GM23248 (cell line): ENCODE measurements around the gene GDF10. TPM values are rescaled to one million over a fixed set of nuclear protein-coding genes. Genes with fewer than 3 reads are reported as not detected.

Experiments
- DNase-seq: peaks from one replicate; pipeline ENCODE4 v3.0.0-alpha.2; 2015
- H2AFZ ChIP-seq: fragments of 200-600 bp; sonication (generic); 2 replicates; pipeline ENCODE4 v1.6.1; 2016; ENCODE audit warnings: antibody characterized with exemption
- H3F3A ChIP-seq: fragments of 200-600 bp; sonication (generic); 2 replicates; pipeline ENCODE4 v1.6.1; 2016; ENCODE audit warnings: mild to moderate bottlenecking, antibody characterized with exemption, mixed run types; ENCODE audit not compliant: insufficient read depth
- H3K27ac ChIP-seq: fragments of 200-600 bp; sonication (generic); 2 replicates; pipeline ENCODE4 v1.5.1; 2016; ENCODE audit warnings: mild to moderate bottlenecking
- H3K27me3 ChIP-seq: fragments of 200-600 bp; sonication (generic); replicated peaks from 2 replicates; pipeline ENCODE4 v1.6.1; 2016; ENCODE audit warnings: mild to moderate bottlenecking; ENCODE audit not compliant: insufficient read depth
- H3K36me3 ChIP-seq: fragments of 200-600 bp; sonication (generic); 2 replicates; pipeline ENCODE4 v1.6.1; 2016; ENCODE audit warnings: low read depth, mild to moderate bottlenecking
- H3K4me1 ChIP-seq: fragments of 200-600 bp; sonication (generic); 2 replicates; pipeline ENCODE4 v1.6.1; 2016; ENCODE audit warnings: mild to moderate bottlenecking; ENCODE audit not compliant: insufficient read depth
- H3K4me2 ChIP-seq: fragments of 200-600 bp; sonication (generic); one replicate; pipeline ENCODE4 v1.6.1; 2016; ENCODE audit warnings: mild to moderate bottlenecking; ENCODE audit not compliant: unreplicated experiment
- H3K4me3 ChIP-seq: fragments of 200-600 bp; sonication (generic); 2 replicates; pipeline ENCODE4 v1.5.1; 2016; ENCODE audit warnings: mild to moderate bottlenecking
- H3K79me2 ChIP-seq: fragments of 200-600 bp; sonication (generic); 2 replicates; pipeline ENCODE4 v1.6.1; 2016; ENCODE audit warnings: mild to moderate bottlenecking; ENCODE audit not compliant: insufficient read depth
- H3K9ac ChIP-seq: fragments of 200-600 bp; sonication (generic); 2 replicates; pipeline ENCODE4 v1.6.1; 2016; ENCODE audit warnings: mild to moderate bottlenecking
- H3K9me2 ChIP-seq: fragments of 200-600 bp; sonication (generic); 2 replicates; pipeline ENCODE4 v1.6.1; 2016; ENCODE audit warnings: mixed run types, mild to moderate bottlenecking, moderate library complexity; ENCODE audit not compliant: insufficient read depth
- H3K9me3 ChIP-seq: fragments of 200-600 bp; sonication (generic); one replicate; pipeline ENCODE4 v1.6.1; 2017; ENCODE audit warnings: low read depth
- H4K20me1 ChIP-seq: fragments of 200-600 bp; sonication (generic); 2 replicates; pipeline ENCODE4 v1.6.0; 2016; ENCODE audit not compliant: insufficient read depth
- EZH2 ChIP-seq: fragments of 200-600 bp; sonication (generic); IDR thresholded peaks from 2 replicates; pipeline ENCODE4 v1.6.1; 2018; ENCODE audit warnings: antibody characterized with exemption, mild to moderate bottlenecking; ENCODE audit not compliant: insufficient read depth, poor library complexity, severe bottlenecking
- EZH2phosphoT487 ChIP-seq: fragments of 200-600 bp; sonication (generic); IDR thresholded peaks from 2 replicates; pipeline ENCODE4 v1.6.1; 2018; ENCODE audit warnings: antibody characterized with exemption, moderate library complexity, mild to moderate bottlenecking, low read depth; ENCODE audit not compliant: insufficient read depth
- WGBS, 2 experiments: methylation state at CpG; one replicate each; pipeline ENCODE4 v1.1.6; 2015 to 2017; ENCODE audit warnings: low lambda C conversion rate in 2 of 2, low coverage in 1 of 2; ENCODE audit errors: missing lambda C conversion rate in 2 of 2; 5-methylcytosine and 5-hydroxymethylcytosine counted together
- in situ Hi-C: fragments of 300-500 bp; cut with MboI; formaldehyde crosslinking; loops from 2 replicates; pipeline ENCODE4 v1.15.0; 2020
- polyA plus RNA-seq: library from polyadenylated mRNA; unstranded; fragments of >200 nt; fragmentation: Nextera tagmentation; extraction: Ambion mirVana; gene quantifications from 2 replicates; pipeline ENCODE4 v1.2.1, GENCODE V29; 2016
- total RNA-seq: library from RNA; depleted of rRNA; stranded (reverse); fragments of >200 nt; shearing (Covaris generic); gene quantifications from 2 replicates; pipeline ENCODE4 v1.2.3, GENCODE V29; 2014

GDF10 gene
- total and polyA plus RNA-seq, 2 experiments from 2014 or later = 0.08 to 0.22 TPM

DNA sequence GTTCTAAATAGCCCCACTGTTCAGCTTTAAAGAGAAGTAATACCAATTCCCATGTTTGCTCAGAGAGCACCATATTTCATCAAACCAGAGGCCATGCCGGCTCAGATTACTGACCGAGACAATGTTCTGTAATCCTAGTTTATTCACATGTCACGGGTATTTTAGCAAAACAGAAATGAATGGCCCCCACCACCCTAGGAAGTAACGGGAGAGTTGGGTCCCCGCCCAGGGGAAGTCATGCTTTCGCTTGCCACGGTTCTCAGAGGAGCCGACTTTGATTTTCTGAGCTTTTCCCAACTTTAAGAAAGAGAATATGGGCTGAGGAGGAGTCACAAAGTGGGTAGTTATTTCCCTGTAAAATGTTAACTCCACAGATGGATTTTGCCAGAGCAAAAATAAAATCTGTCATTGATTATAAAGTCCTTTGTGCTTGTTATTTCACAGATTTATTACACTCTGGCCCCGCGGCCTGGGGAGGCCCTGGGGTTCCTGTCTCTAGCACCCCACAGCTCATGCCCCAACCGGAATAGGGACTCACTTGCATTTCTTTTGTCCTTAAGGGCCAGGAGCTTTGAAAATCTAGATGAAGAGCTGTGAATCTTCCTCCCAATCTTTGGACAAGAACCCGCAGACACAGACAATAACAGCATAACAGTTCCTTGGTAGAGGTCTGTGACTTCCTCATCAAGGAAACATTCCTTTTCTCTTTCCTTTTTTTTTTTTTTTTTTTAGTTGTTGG lies 3.7 kb upstream of the GDF10 start:
- Histone ChIP-seq H3K79me2 (no peaks in the 10 kb centered on the region), H3K4me1 (no peaks in the 10 kb centered on the region), H3K9me3 (no peaks in the 10 kb centered on the region), H3K9ac (no peak overlapping the region), H3K9me2 (no peaks in the 10 kb centered on the region), H3K27me3 (peaks cover 65% of the 10 kb centered on the region), H3K36me3 (no peaks in the 10 kb centered on the region), H3K4me2 (no peak overlapping the region), H3K4me3 (no peak overlapping the region), H3F3A (no peaks in the 10 kb centered on the region), H3K27ac (no peak overlapping the region), H4K20me1 (no peaks in the 10 kb centered on the region), H2AFZ (no peak overlapping the region)
- in situ Hi-C loops = no loop called here
- TF ChIP-seq EZH2 = peak; percentile 80
- no peak for TF ChIP-seq EZH2phosphoT487
- no peak for DNase-seq
- 5 to 7% methylated on average over 12 of the region's 12 CpGs for WGBS, 2 experiments

DNA sequence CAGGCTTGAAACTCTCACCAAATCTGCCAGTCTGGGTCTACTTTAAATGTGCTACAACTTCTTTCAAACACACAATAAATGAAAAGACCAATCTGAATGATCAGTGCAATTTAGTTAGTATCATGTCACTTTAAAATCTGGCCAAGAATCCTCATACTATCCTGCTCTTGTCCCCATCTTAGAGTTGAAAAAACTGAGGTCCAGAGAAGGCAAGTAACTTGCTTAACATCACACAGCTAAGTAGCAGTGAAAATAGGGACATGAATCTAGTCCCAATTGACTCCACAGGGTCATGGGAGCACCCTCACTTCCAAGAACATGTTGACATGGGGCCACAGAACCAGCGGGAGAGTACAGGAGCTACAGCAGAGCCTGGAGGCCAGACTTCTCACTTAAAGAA lies 3.1 kb upstream of the GDF10 start:
- in situ Hi-C loops = no loop called here
- Histone ChIP-seq H3K79me2 (no peaks in the 10 kb centered on the region), H4K20me1 (no peaks in the 10 kb centered on the region), H3F3A (no peaks in the 10 kb centered on the region), H3K27ac (no peak overlapping the region), H2AFZ (no peak overlapping the region), H3K27me3 (peaks cover 70% of the 10 kb centered on the region), H3K9ac (no peak overlapping the region), H3K9me3 (no peaks in the 10 kb centered on the region), H3K4me2 (no peak overlapping the region), H3K9me2 (no peaks in the 10 kb centered on the region), H3K4me3 (no peak overlapping the region), H3K36me3 (no peaks in the 10 kb centered on the region), H3K4me1 (no peaks in the 10 kb centered on the region)
- 41 to 53% methylated on average over 1 of the region's 1 CpG for WGBS, 2 experiments
- no peak for DNase-seq
- TF ChIP-seq EZH2phosphoT487 (no peak), EZH2 (no peak)

DNA sequence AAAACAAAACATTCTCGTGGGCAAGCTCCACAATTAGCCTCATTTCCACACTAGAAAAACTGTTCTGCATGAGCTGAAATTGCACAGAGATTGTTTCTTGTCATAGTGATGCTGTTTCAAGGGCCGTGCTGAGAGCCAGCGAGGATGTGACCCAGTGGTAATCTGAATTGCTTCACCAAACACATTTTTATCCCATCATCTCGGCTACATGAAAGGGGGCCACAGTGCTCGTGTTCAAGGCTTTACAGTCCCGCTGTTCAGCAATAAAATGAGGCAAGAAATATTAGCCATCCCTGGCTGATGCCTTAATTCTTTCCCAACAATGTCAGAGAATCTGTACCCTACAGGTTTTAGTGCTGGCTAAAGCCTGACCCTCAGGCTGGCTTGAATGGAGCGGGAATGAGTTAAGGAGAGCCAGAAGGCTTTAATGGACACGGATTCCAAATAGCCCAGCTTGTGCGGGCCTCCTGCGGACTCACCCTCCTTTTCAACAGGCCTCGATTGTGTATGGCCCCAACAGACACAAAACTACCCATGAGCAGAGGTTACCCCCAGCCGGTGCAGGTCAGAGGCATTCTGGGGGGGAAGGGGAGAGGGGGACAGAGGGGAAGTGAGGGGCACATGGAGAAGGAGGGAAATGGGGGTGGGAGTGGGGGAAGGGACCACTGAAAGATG lies 2.0 kb upstream of the GDF10 start:
- Histone ChIP-seq H3K79me2 (no peaks in the 10 kb centered on the region), H3K27ac (no peak overlapping the region), H3K4me2 (no peak overlapping the region), H3K4me3 (no peak overlapping the region), H3K9me2 (no peaks in the 10 kb centered on the region), H3K4me1 (no peaks in the 10 kb centered on the region), H4K20me1 (no peaks in the 10 kb centered on the region), H3F3A (no peaks in the 10 kb centered on the region), H2AFZ (no peak overlapping the region), H3K36me3 (no peaks in the 10 kb centered on the region), H3K9me3 (no peaks in the 10 kb centered on the region), H3K27me3 (peaks cover 80% of the 10 kb centered on the region), H3K9ac (no peak overlapping the region)
- 62 to 71% methylated on average over 12 of the region's 12 CpGs for WGBS, 2 experiments
- no peak for DNase-seq
- in situ Hi-C loops = no loop called here
- TF ChIP-seq EZH2 = no peak
- TF ChIP-seq EZH2phosphoT487 = no peak

DNA sequence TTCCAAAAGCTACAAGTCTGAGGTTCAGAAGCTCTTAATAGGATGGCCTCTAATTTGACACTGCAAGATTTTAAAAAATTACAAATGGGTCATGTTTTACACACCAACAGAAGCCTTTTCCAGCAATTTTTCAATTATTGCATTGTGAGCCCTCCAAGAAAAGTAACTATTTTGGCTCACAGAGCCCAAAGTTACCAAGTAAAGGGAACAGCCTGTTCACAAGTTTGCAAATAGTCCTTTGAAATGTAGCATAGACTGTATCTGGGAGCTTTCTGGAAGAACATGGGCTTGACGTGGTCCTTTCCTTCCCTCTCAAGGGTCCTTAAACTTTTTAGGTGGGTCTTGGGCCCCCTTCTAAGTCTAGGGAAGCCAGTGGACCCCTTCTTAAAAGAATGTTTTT lies 1.3 kb upstream of the GDF10 start:
- Histone ChIP-seq H3K4me3 (no peak overlapping the region), H2AFZ (no peak overlapping the region), H4K20me1 (no peaks in the 10 kb centered on the region), H3K4me2 (no peak overlapping the region), H3K27me3 (peaks cover 84% of the 10 kb centered on the region), H3K4me1 (no peaks in the 10 kb centered on the region), H3K36me3 (no peaks in the 10 kb centered on the region), H3K27ac (no peak overlapping the region), H3K9ac (no peak overlapping the region), H3K79me2 (no peaks in the 10 kb centered on the region), H3F3A (no peaks in the 10 kb centered on the region), H3K9me3 (no peaks in the 10 kb centered on the region), H3K9me2 (no peaks in the 10 kb centered on the region)
- in situ Hi-C loops = no loop called here
- WGBS, 2 experiments = 0 to 7% methylated on average over 1 of the region's 1 CpG
- no peak for DNase-seq
- TF ChIP-seq EZH2phosphoT487 = no peak
- no peak for TF ChIP-seq EZH2
